ENCODE data around the gene EHMT1. TPM values are rescaled to one million over a fixed set of nuclear protein-coding genes. Genes with fewer than 3 reads are reported as not detected.
A peak's percentile ranks its signal among the peaks of the same experiment; 100 is the strongest.

The EHMT1 gene
- total and polyA plus RNA-seq, 2 of the 13 experiments (the other 11 are each of a cell fraction or from before 2014, with no cell fraction given), result 23.0 to 27.1 TPM

- no peak for TF ChIP-seq ZNF337 (CRISPR knock-in tag; IDR thresholded peaks at IDR 0.05; ENCODE audit: borderline replicate concordance, low read depth)
- TF ChIP-seq YEATS4 (CRISPR knock-in tag; IDR thresholded peaks at IDR 0.05; ENCODE audit: borderline replicate concordance), result no peak
- TF ChIP-seq ZNF225 (CRISPR knock-in tag; IDR thresholded peaks at IDR 0.05), result no peak
- TF ChIP-seq, protein P1, sequence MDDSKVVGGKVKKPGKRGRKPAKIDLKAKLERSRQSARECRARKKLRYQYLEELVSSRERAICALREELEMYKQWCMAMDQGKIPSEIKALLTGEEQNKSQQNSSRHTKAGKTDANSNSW (CRISPR knock-in tag; IDR thresholded peaks at IDR 0.05; ENCODE audit: borderline replicate concordance), result no peak
- no peak for TF ChIP-seq NFKB2 (CRISPR knock-in tag; IDR thresholded peaks at IDR 0.05; ENCODE audit: borderline replicate concordance)
- TF ChIP-seq HES4 (CRISPR knock-in tag; IDR thresholded peaks at IDR 0.05; ENCODE audit: borderline replicate concordance), result no peak
- TF ChIP-seq ZFP37 (CRISPR knock-in tag; IDR thresholded peaks at IDR 0.05; ENCODE audit: borderline replicate concordance), result no peak
Observed at GRCh38 chr9:137575364-137575715, 43.5 kb upstream of the EHMT1 start (continued).

DNA sequence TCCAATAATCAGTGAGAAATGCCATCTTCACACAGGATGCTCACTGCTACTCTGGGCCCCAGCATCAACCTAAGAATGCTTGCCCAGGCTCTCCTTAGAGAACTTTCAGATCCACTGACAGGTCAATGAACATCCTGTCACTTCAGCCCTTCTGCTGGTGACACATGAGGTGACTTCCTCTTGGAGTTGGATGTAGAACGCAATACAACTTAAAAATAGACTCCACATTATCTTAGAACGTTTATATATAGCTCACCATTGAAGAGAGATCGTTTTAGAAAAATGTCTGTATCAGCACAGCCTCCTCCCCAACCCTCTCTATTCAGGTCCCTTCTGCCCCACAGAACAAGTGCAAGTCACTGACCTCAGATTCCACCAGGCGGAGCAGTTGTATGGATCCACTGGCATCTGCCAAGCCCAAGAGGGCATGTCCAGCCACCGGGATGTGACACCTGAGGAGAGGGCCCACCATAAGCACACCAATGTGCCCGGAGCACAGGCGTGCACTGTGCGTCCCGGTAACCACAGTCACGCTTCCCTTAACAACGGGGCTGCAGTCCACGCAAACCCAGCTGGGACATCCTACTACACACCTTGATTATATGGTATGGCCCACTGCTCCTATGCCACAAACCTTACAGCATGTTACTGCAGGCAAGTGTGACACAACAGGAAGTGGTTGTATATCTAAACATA is 42.9 kb upstream of the EHMT1 start:
- WGBS (ENCODE audit: low lambda C conversion rate), result 93% methylated on average over 6 of the region's 12 CpGs
- peaks cover 24% of the 10 kb centered on the region for H3K79me2 ChIP-seq (ENCODE audit: insufficient read depth, low read length)
- ATAC-seq (no peak), FAIRE-seq (no peak), DNase-seq (ENCODE audit: low spot score) (no peak)
- H3K4me3 ChIP-seq (replicated peaks in 1 of 3; ENCODE audit: insufficient read depth in 1 of 3, low read depth in 2 of 3, low read length in 3 of 3), result no peak overlapping the region
- intact Hi-C loops (cut with micrococcal nuclease; ENCODE audit: unreplicated experiment) (no loop called here), in situ Hi-C loops (cut with HindIII; ENCODE audit: extremely low pct_ligation_motif_present, low pct_unique_long_range_greater_than_20kb) (no loop called here)
- H3K4me2 ChIP-seq (ENCODE audit: low read depth, low read length), result 0 out of 2 replicates have a peak overlapping the region, but pooled peaks have one; percentile 18
- CTCF ChIA-PET (ENCODE audit: low intra/inter-chr PET ratio, low total read pairs), result no interaction called here
- TF ChIP-seq, protein P2, sequence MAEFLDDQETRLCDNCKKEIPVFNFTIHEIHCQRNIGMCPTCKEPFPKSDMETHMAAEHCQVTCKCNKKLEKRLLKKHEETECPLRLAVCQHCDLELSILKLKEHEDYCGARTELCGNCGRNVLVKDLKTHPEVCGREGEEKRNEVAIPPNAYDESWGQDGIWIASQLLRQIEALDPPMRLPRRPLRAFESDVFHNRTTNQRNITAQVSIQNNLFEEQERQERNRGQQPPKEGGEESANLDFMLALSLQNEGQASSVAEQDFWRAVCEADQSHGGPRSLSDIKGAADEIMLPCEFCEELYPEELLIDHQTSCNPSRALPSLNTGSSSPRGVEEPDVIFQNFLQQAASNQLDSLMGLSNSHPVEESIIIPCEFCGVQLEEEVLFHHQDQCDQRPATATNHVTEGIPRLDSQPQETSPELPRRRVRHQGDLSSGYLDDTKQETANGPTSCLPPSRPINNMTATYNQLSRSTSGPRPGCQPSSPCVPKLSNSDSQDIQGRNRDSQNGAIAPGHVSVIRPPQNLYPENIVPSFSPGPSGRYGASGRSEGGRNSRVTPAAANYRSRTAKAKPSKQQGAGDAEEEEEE (CRISPR knock-in tag; IDR thresholded peaks at IDR 0.05; ENCODE audit: borderline replicate concordance), result no peak
- TF ChIP-seq TOE1 (CRISPR knock-in tag; IDR thresholded peaks at IDR 0.05) (no peak), CTCF (CRISPR knock-in tag; IDR thresholded peaks at IDR 0.05) (0 out of 2 replicates have a peak, but pooled peaks have one; percentile 9), UBTF (CRISPR knock-in tag; IDR thresholded peaks at IDR 0.05) (no peak), SOX13 (IDR thresholded peaks at IDR 0.05) (no peak), SOX13 (CRISPR knock-in tag; conservative IDR thresholded peaks at IDR 0.05 in 1 of 2, IDR thresholded peaks at IDR 0.05 in 1 of 2) (no peak)
- no peaks in the 10 kb centered on the region; the same call in 1 of the 2 replicates for H4K20me1 ChIP-seq (ENCODE audit: insufficient read depth, low read length)
- H3K27ac ChIP-seq (ENCODE audit: extremely low read length, insufficient read depth, low read length), result no peak overlapping the region
- H3K27me3 ChIP-seq (ENCODE audit: control insufficient read depth in 1 of 2, insufficient read depth in 2 of 2, low read length in 2 of 2), result no peaks in the 10 kb centered on the region
- no peak overlapping the region for H2AFZ ChIP-seq (ENCODE audit: low read length)
- H3K9me3 ChIP-seq (ENCODE audit: low read length), result no peaks in the 10 kb centered on the region
- POLR2A ChIA-PET, result interaction anchor here (0.8 kb wide), 1 partner anchor 16 kb away, joined by 4 read pairs; no protein-coding TSS in a partner anchor
- peaks cover 30% of the 10 kb centered on the region for H3K4me1 ChIP-seq (ENCODE audit: insufficient read depth, low read length)
- H3K36me3 ChIP-seq (replicated peaks in 1 of 2; ENCODE audit: control insufficient read depth in 1 of 2, insufficient read depth in 2 of 2, low read length in 2 of 2), result peaks cover 12 to 39% of the 10 kb centered on the region in 2 experiments; a peak in 4 of 5 replicates
- H3K9ac ChIP-seq (ENCODE audit: insufficient read depth, low read depth, low read length), result no peak overlapping the region
- no TSS peak for BruUV-seq (replicated peaks)

Measured in HepG2 (cell line).